ENCODE results near the gene FGFR2. TPM values are rescaled to one million over a fixed set of nuclear protein-coding genes. Genes with fewer than 3 reads are reported as not detected.

The FGFR2 gene
- total RNA-seq, 1 donor from 2014 or later, result 11.8 TPM

DNA sequence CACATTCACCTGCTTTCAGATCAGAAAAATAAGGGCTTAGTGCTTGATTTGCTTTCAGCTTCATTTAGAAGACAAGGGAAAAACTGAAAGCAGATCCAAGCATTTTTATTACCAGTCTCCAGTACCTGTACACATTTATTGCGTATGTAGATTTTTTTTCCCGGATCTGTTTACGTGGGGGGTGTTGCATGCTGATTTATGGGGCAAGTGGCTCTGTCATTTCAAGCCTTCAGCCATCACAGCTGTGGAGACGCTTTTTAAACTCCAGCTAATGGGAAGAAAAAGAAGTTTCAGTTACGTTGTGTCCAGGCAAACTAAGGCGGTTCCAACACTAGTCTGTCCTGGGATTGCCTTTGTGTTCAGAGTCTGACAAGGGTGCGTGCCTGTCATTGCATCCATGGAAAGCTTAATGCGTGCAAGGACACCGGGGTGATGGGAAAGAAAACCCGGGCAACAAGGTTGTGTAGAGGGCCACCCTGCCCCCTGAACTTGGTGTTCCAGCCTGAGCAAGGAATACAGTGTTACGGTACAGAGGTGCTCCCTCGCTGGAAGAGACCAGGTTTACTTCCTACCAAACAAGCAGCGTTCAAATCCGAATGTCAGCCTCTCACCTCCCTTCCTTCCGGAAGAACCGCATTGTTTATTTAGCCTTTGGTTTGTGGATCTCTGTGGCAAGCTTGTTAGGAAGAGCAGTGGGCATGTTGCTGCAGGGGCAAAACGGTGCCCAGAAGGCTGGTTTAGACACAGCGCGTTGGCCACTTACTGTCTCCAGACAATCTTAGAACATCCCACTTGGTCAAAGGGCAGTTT lies 128.2 kb downstream of the FGFR2 start:
- Histone ChIP-seq H3K9me3 (ENCODE audit: insufficient read depth, low read depth, low read length) (no peaks in the 10 kb centered on the region), H3K27ac (ENCODE audit: low read depth, low read length) (no peak overlapping the region), H3K36me3 (ENCODE audit: insufficient read depth, low read length) (no peaks in the 10 kb centered on the region), H3K9ac (ENCODE audit: low read length) (no peak overlapping the region), H3K4me2 (ENCODE audit: low read length) (no peak overlapping the region), H4K20me1 (ENCODE audit: insufficient read depth, low read length) (no peaks in the 10 kb centered on the region), H2AFZ (ENCODE audit: low read depth, low read length) (no peak overlapping the region), H3K27me3 (ENCODE audit: insufficient read depth, low read length) (no peaks in the 10 kb centered on the region), H3K4me3 (ENCODE audit: insufficient read depth, low read depth, low read length) (no peak overlapping the region), H3K4me1 (ENCODE audit: insufficient read depth, low read length) (no peaks in the 10 kb centered on the region), H3K79me2 (ENCODE audit: insufficient read depth, low read length) (no peaks in the 10 kb centered on the region)
- Mint-ChIP-seq H3K4me1 (ENCODE audit: low read depth, unreplicated experiment) (peaks cover 5% of the 10 kb centered on the region), H3K27ac (ENCODE audit: unreplicated experiment) (no peak overlapping the region), H3K36me3 (ENCODE audit: low read depth, unreplicated experiment) (no peaks in the 10 kb centered on the region), H3K9me3 (ENCODE audit: unreplicated experiment) (peaks cover 3% of the 10 kb centered on the region), H3K27me3 (ENCODE audit: low read depth, unreplicated experiment) (peaks cover 34% of the 10 kb centered on the region), H3K4me3 (ENCODE audit: unreplicated experiment) (no peak overlapping the region)
- no peak for DNase-seq (ENCODE audit: low read depth)
- FAIRE-seq, result no peak
- no peak for TF ChIP-seq EZH2 (IDR thresholded peaks at IDR 0.05; ENCODE audit: insufficient read depth, low read length)
- TF ChIP-seq, protein P1, sequence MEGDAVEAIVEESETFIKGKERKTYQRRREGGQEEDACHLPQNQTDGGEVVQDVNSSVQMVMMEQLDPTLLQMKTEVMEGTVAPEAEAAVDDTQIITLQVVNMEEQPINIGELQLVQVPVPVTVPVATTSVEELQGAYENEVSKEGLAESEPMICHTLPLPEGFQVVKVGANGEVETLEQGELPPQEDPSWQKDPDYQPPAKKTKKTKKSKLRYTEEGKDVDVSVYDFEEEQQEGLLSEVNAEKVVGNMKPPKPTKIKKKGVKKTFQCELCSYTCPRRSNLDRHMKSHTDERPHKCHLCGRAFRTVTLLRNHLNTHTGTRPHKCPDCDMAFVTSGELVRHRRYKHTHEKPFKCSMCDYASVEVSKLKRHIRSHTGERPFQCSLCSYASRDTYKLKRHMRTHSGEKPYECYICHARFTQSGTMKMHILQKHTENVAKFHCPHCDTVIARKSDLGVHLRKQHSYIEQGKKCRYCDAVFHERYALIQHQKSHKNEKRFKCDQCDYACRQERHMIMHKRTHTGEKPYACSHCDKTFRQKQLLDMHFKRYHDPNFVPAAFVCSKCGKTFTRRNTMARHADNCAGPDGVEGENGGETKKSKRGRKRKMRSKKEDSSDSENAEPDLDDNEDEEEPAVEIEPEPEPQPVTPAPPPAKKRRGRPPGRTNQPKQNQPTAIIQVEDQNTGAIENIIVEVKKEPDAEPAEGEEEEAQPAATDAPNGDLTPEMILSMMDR (IDR thresholded peaks at IDR 0.05; ENCODE audit: insufficient read depth, low read depth, low read length), result no peak

DNA sequence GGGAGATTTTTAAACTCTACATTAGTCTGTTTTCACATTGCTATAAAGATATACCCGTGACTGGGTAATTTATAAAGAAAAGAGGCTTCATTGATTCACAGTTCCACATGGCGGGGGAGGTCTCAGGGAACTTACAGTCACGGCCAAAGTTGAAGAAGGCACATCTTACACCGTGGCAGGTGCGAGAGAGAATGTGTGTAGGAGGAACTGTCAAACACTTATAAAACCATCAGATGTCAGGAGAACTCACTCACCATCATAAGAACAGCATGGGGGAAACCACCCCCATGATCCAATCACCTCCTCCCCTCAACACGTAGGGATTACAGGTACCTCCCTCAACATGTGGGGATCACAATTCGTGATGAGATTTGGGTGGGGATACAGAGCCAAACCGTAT lies 129.5 kb downstream of the FGFR2 start:
- Histone ChIP-seq H3K9me3 (ENCODE audit: insufficient read depth, low read depth, low read length) (no peaks in the 10 kb centered on the region), H3K79me2 (ENCODE audit: insufficient read depth, low read length) (no peaks in the 10 kb centered on the region), H3K9ac (ENCODE audit: low read length) (no peak overlapping the region), H3K36me3 (ENCODE audit: insufficient read depth, low read length) (no peaks in the 10 kb centered on the region), H2AFZ (ENCODE audit: low read depth, low read length) (no peak overlapping the region), H3K4me2 (ENCODE audit: low read length) (no peak overlapping the region), H3K27me3 (ENCODE audit: insufficient read depth, low read length) (no peaks in the 10 kb centered on the region), H4K20me1 (ENCODE audit: insufficient read depth, low read length) (no peaks in the 10 kb centered on the region), H3K27ac (ENCODE audit: low read depth, low read length) (no peak overlapping the region), H3K4me1 (ENCODE audit: insufficient read depth, low read length) (no peaks in the 10 kb centered on the region), H3K4me3 (ENCODE audit: insufficient read depth, low read depth, low read length) (no peak overlapping the region)
- H3K9me3 Mint-ChIP-seq (ENCODE audit: unreplicated experiment), result peaks cover 3% of the 10 kb centered on the region
- no peak overlapping the region for H3K27ac Mint-ChIP-seq (ENCODE audit: unreplicated experiment)
- FAIRE-seq, result no peak
- TF ChIP-seq, protein P1 (IDR thresholded peaks at IDR 0.05; ENCODE audit: insufficient read depth, low read depth, low read length), result no peak
- TF ChIP-seq EZH2 (IDR thresholded peaks at IDR 0.05; ENCODE audit: insufficient read depth, low read length), result no peak
- no peaks in the 10 kb centered on the region for H3K36me3 Mint-ChIP-seq (ENCODE audit: low read depth, unreplicated experiment)
- H3K4me3 Mint-ChIP-seq (ENCODE audit: unreplicated experiment), result no peak overlapping the region
- peaks cover 5% of the 10 kb centered on the region for H3K4me1 Mint-ChIP-seq (ENCODE audit: low read depth, unreplicated experiment)
- no peak for DNase-seq (ENCODE audit: low read depth)
- peaks cover 40% of the 10 kb centered on the region for H3K27me3 Mint-ChIP-seq (ENCODE audit: low read depth, unreplicated experiment)

DNA sequence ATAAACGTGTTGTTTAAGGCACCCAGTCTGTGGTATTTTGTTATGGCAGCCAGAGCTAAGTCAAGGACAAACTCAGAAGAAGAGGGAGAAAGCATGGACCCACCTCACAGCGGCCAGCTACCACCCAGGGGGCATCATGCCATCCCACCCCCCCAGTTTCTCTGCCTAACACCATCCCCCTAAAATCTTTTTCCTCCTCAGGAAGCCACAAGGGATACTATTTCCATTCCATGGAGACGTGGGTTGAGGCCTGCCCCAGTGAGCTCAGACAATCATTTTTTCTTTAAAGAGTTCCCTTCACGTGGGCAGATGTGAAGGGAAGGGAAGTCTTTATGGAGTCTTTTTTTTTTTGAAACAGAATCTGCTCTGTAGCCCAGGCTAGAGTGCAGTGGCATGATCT lies 131.8 kb downstream of the FGFR2 start:
- Histone ChIP-seq H3K9ac (ENCODE audit: low read length) (no peak overlapping the region), H3K27me3 (ENCODE audit: insufficient read depth, low read length) (no peaks in the 10 kb centered on the region), H4K20me1 (ENCODE audit: insufficient read depth, low read length) (no peaks in the 10 kb centered on the region), H3K4me3 (ENCODE audit: insufficient read depth, low read depth, low read length) (no peak overlapping the region), H2AFZ (ENCODE audit: low read depth, low read length) (no peak overlapping the region), H3K27ac (ENCODE audit: low read depth, low read length) (no peak overlapping the region), H3K4me2 (ENCODE audit: low read length) (no peak overlapping the region), H3K9me3 (ENCODE audit: insufficient read depth, low read depth, low read length) (no peaks in the 10 kb centered on the region), H3K79me2 (ENCODE audit: insufficient read depth, low read length) (no peaks in the 10 kb centered on the region), H3K36me3 (ENCODE audit: insufficient read depth, low read length) (no peaks in the 10 kb centered on the region), H3K4me1 (ENCODE audit: insufficient read depth, low read length) (no peaks in the 10 kb centered on the region)
- Mint-ChIP-seq H3K4me1 (ENCODE audit: low read depth, unreplicated experiment) (peaks cover 5% of the 10 kb centered on the region), H3K4me3 (ENCODE audit: unreplicated experiment) (no peak overlapping the region), H3K9me3 (ENCODE audit: unreplicated experiment) (peaks cover 3% of the 10 kb centered on the region), H3K27me3 (ENCODE audit: low read depth, unreplicated experiment) (peaks cover 43% of the 10 kb centered on the region), H3K27ac (ENCODE audit: unreplicated experiment) (no peak overlapping the region), H3K36me3 (ENCODE audit: low read depth, unreplicated experiment) (no peaks in the 10 kb centered on the region)
- TF ChIP-seq, protein P1 (IDR thresholded peaks at IDR 0.05; ENCODE audit: insufficient read depth, low read depth, low read length), result no peak
- no peak for TF ChIP-seq EZH2 (IDR thresholded peaks at IDR 0.05; ENCODE audit: insufficient read depth, low read length)
- DNase-seq (ENCODE audit: low read depth), result no peak
- no peak for FAIRE-seq

Data from astrocyte (in vitro differentiated cells and primary cell).